CD4-positive, alpha-beta T cell (primary cell): ENCODE measurements around the gene ZNF423. TPM values are rescaled to one million over a fixed set of nuclear protein-coding genes. Genes with fewer than 3 reads are reported as not detected.

Experiments used
- ATAC-seq: fragments of 200-7000 bp; cut with Tn5 transposase; one replicate; pipeline ENCODE4 v1.10.0; 2022; ENCODE audit warnings: mild to moderate bottlenecking; ENCODE audit not compliant: poor library complexity
- CTCF ChIA-PET: fragments of 350-600 bp; sonication (Branson Sonifier 250); formaldehyde crosslinking; loops from one replicate; lab custom pipeline; 2021; ENCODE audit warnings: antibody characterized with exemption, inconsistent platforms; lab: Charles Lee
- POLR2A ChIA-PET: fragments of 350-600 bp; sonication (Branson Sonifier 250); formaldehyde crosslinking; loops from one replicate; lab custom pipeline; 2021; ENCODE audit warnings: antibody characterized with exemption, inconsistent platforms; lab: Charles Lee
- DNase-seq, 14 experiments: peaks; one replicate each; pipeline ENCODE4 v3.0.0-alpha.2; 2013 to 2020; ENCODE audit warnings: mixed read lengths in 2 of 14
- H3K27ac ChIP-seq, 2 donors: one replicate each; pipeline versions ENCODE4 v1.5.1 to v1.7.0; 2013; ENCODE audit warnings: low read length in 2 of 2, low read depth in 1 of 2, mild to moderate bottlenecking in 1 of 2
- H3K27me3 ChIP-seq, 2 experiments: 1 replicate in 1 of 2; 2 replicates in 1 of 2; pipeline versions ENCODE4 v1.6.1 to v1.7.0; 2013; ENCODE audit warnings: low read length in 2 of 2, control low read depth in 1 of 2, mild to moderate bottlenecking in 1 of 2, moderate library complexity in 1 of 2; ENCODE audit not compliant: insufficient read depth in 2 of 2, control insufficient read depth in 1 of 2
- H3K36me3 ChIP-seq: one replicate; pipeline ENCODE4 v1.6.1; 2013; ENCODE audit warnings: low read length, control low read depth; ENCODE audit not compliant: insufficient read depth
- H3K4me1 ChIP-seq: one replicate; pipeline ENCODE4 v1.6.1; 2013; ENCODE audit warnings: low read length, control low read depth; ENCODE audit not compliant: insufficient read depth
- H3K4me3 ChIP-seq: one replicate; pipeline ENCODE4 v1.5.1; 2013; ENCODE audit warnings: mild to moderate bottlenecking, low read length, moderate library complexity
- H3K9me3 ChIP-seq, 2 experiments: 1 replicate in 1 of 2; 2 replicates in 1 of 2; pipeline versions ENCODE4 v1.6.1 to v1.7.0; 2013; ENCODE audit warnings: low read length in 2 of 2, mild to moderate bottlenecking in 2 of 2, control low read depth in 1 of 2, moderate library complexity in 1 of 2; ENCODE audit not compliant: control insufficient read depth in 1 of 2, insufficient read depth in 1 of 2
- H3K27ac Mint-ChIP-seq: one replicate; pipeline ENCODE4 v1.8.0; 2020; ENCODE audit warnings: mixed read lengths
- H3K27me3 Mint-ChIP-seq: one replicate; pipeline ENCODE4 v1.8.0; 2021; ENCODE audit warnings: mixed read lengths
- H3K36me3 Mint-ChIP-seq: one replicate; pipeline ENCODE4 v1.8.0; 2021; ENCODE audit warnings: low read depth, mixed read lengths
- H3K4me1 Mint-ChIP-seq: one replicate; pipeline ENCODE4 v1.8.0; 2021; ENCODE audit warnings: low read depth, mixed read lengths
- H3K4me3 Mint-ChIP-seq: one replicate; pipeline ENCODE4 v1.8.0; 2020; ENCODE audit warnings: mild to moderate bottlenecking, mixed read lengths
- H3K9me3 Mint-ChIP-seq: one replicate; pipeline ENCODE4 v1.8.0; 2020; ENCODE audit warnings: mixed read lengths
- CTCF ChIP-seq: fragments of 200-600 bp; IDR thresholded peaks from one replicate; pipeline ENCODE4 v1.8.0; 2022; ENCODE audit warnings: antibody characterized with exemption, mild to moderate bottlenecking
- intact Hi-C, 2 experiments: fragments of 100-400 bp; cut with DNase I in 1 of 2; cut with micrococcal nuclease in 1 of 2; formaldehyde crosslinking; loops; one replicate each; pipeline versions ENCODE4 v1.15.1 to v1.9.0; 2023 to 2025; cut with DNase I, micrococcal nuclease
- total RNA-seq, 174 experiments: library from RNA in 2 of 174; stranded (reverse) in 2 of 174; gene quantifications; one replicate each; pipeline ENCODE4 v1.2.3 and lab custom pipeline; 2021 to 2026

The ZNF423 gene
- total RNA-seq, 2 experiments from 2014 or later = not detected

- ATAC-seq = no peak
- intact Hi-C loops = no loop called here
- DNase-seq = peak in 1 of 14 experiments; percentile 10
- TF ChIP-seq CTCF = no peak
- POLR2A ChIA-PET = no interaction called here
- H3K27ac ChIP-seq = no peak overlapping the region
- CTCF ChIA-PET = no interaction called here
- Mint-ChIP-seq H3K36me3 (no peaks in the 10 kb centered on the region), H3K4me3 (no peak overlapping the region), H3K27me3 (no peaks in the 10 kb centered on the region), H3K27ac (no peak overlapping the region), H3K4me1 (no peaks in the 10 kb centered on the region), H3K9me3 (no peaks in the 10 kb centered on the region)
- H3K36me3 ChIP-seq = no peaks in the 10 kb centered on the region
- H3K4me1 ChIP-seq = peaks cover 8% of the 10 kb centered on the region
- no peaks in the 10 kb centered on the region for H3K27me3 ChIP-seq
- no peak overlapping the region for H3K4me3 ChIP-seq
- no peaks in the 10 kb centered on the region for H3K9me3 ChIP-seq
These were observed 361.4 kb downstream of the ZNF423 start for GRCh38 chr16:49494474-49494873.

GRCh38 chr16:49493836-49494235 lies 362.1 kb downstream of the ZNF423 start:
- Mint-ChIP-seq H3K27ac (no peak overlapping the region), H3K9me3 (no peaks in the 10 kb centered on the region), H3K27me3 (no peaks in the 10 kb centered on the region), H3K4me3 (no peak overlapping the region), H3K36me3 (no peaks in the 10 kb centered on the region), H3K4me1 (no peaks in the 10 kb centered on the region)
- Histone ChIP-seq H3K9me3 (no peaks in the 10 kb centered on the region), H3K4me3 (no peak overlapping the region), H3K27me3 (no peaks in the 10 kb centered on the region), H3K36me3 (no peaks in the 10 kb centered on the region), H3K4me1 (peaks cover 8% of the 10 kb centered on the region), H3K27ac (no peak overlapping the region)
- ChIA-PET POLR2A (no interaction called here), CTCF (interaction anchor here (1.6 kb wide), 1 partner anchor 99 kb away, joined by 3 read pairs; no protein-coding TSS in a partner anchor)
- ATAC-seq (no peak), DNase-seq (peak in 1 of 14 experiments; percentile 21)
- TF ChIP-seq CTCF = no peak
- intact Hi-C loops = loop anchor here in 1 of 2 experiments (2.0 kb wide), 2 partner anchors 53 to 99 kb away; no protein-coding TSS in a partner anchor

GRCh38 chr16:49492896-49493626 lies 362.9 kb downstream of the ZNF423 start:
- no peak overlapping the region for H3K4me3 ChIP-seq
- Mint-ChIP-seq H3K27ac (no peak overlapping the region), H3K4me3 (no peak overlapping the region), H3K36me3 (no peaks in the 10 kb centered on the region), H3K27me3 (no peaks in the 10 kb centered on the region), H3K9me3 (no peaks in the 10 kb centered on the region), H3K4me1 (no peaks in the 10 kb centered on the region)
- H3K27ac ChIP-seq = no peak overlapping the region
- no peaks in the 10 kb centered on the region for H3K27me3 ChIP-seq
- intact Hi-C loops = loop anchor here in 1 of 2 experiments (2.0 kb wide), 2 partner anchors 52 to 100 kb away; no protein-coding TSS in a partner anchor
- H3K4me1 ChIP-seq = peaks cover 8% of the 10 kb centered on the region
- ATAC-seq (no peak), DNase-seq (peak in 1 of 14 experiments; percentile 28)
- H3K9me3 ChIP-seq = no peaks in the 10 kb centered on the region
- POLR2A ChIA-PET = no interaction called here
- CTCF ChIA-PET = interaction anchor here (0.8 to 1.6 kb wide), 4 partner anchors 22 to 100 kb away, joined by 3 to 5 read pairs (median 4); no protein-coding TSS in a partner anchor
- no peaks in the 10 kb centered on the region for H3K36me3 ChIP-seq
- TF ChIP-seq CTCF = no peak
